HepG2 (cell line): ENCODE results near the gene ETS1.

ENCODE experiments used
- HNRNPK ChIP-seq: fragments of 200-400 bp; formaldehyde crosslinking; IDR thresholded peaks from 2 replicates; pipeline ENCODE4 v1.6.1; 2018; ENCODE audit warnings: low read length, low read depth, moderate library complexity, mild to moderate bottlenecking; ENCODE audit not compliant: poor library complexity, severe bottlenecking
- KAT2B ChIP-seq: fragments of 150-350 bp; IDR thresholded peaks from 2 replicates; pipeline ENCODE4 v1.6.1; 2014; ENCODE audit warnings: low read depth, low read length, borderline replicate concordance
- MXI1 ChIP-seq: IDR thresholded peaks from 3 replicates; pipeline ENCODE4 v1.6.1; 2012; ENCODE audit warnings: low read depth, low read length, inconsistent platforms, borderline replicate concordance
- MYNN ChIP-seq: sonication (generic); formaldehyde crosslinking; IDR thresholded peaks from 2 replicates; pipeline ENCODE4 v1.4.0; 2020; ENCODE audit warnings: mild to moderate bottlenecking, low read depth, missing genetic modification reagents
- TF ChIP-seq, protein P1 (sequence below): sonication (generic); formaldehyde crosslinking; IDR thresholded peaks from 2 replicates; pipeline ENCODE4 v1.8.0; 2022; ENCODE audit warnings: missing genetic modification reagents, low read depth, mild to moderate bottlenecking, borderline replicate concordance
- TF ChIP-seq, protein P2 (sequence below), 2 experiments: IDR thresholded peaks; 2 replicates each; pipeline ENCODE4 v1.6.1; 2011 to 2012; ENCODE audit warnings: low read length in 2 of 2, borderline replicate concordance in 1 of 2, low read depth in 1 of 2, mild to moderate bottlenecking in 1 of 2, moderate library complexity in 1 of 2

DNA sequence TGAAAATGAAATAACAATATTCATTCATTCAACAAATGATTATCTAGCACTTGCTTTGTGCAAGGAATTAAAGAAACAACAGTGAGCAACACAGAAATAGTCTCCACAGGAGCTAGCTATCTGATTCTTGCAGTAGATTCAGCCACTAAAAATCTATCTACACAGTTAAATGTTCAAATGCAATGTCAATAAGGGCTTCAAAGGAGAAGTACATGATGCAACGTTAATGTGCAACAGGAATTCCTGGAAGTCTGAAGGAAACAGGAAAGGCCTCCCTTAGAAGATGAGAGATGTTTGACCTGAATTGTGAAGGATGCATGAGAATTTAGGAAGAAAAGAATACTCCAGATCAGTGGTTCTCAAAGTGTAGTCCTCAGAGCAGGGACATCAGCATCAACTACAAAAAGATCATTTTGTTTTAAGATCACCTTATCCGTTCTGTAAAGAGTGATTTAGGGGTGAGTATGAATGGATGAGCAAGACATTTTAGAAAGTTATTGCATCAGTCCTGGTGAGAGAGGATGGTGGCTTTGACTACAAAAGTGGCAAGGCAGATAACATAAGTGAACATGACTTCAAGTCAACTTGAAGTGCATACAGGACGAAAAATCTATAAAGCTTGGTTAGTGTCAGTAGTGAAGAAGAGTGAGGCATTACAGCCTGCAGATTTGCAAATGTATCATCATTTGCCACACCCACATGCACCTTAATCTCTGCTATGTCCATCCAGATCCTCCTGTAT, 96.0 kb downstream of the ETS1 start:
- TF ChIP-seq, protein P1, sequence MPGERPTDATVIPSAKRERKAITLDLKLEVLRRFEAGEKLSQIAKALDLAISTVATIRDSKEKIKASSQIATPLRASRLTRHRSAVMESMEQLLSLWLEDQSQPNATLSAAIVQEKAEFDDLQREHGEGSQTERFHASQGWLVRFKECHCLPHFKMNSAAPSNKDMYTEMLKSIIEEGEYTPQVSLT (CRISPR knock-in tag), result no peak
- no peak for TF ChIP-seq MXI1
- TF ChIP-seq, protein P2, sequence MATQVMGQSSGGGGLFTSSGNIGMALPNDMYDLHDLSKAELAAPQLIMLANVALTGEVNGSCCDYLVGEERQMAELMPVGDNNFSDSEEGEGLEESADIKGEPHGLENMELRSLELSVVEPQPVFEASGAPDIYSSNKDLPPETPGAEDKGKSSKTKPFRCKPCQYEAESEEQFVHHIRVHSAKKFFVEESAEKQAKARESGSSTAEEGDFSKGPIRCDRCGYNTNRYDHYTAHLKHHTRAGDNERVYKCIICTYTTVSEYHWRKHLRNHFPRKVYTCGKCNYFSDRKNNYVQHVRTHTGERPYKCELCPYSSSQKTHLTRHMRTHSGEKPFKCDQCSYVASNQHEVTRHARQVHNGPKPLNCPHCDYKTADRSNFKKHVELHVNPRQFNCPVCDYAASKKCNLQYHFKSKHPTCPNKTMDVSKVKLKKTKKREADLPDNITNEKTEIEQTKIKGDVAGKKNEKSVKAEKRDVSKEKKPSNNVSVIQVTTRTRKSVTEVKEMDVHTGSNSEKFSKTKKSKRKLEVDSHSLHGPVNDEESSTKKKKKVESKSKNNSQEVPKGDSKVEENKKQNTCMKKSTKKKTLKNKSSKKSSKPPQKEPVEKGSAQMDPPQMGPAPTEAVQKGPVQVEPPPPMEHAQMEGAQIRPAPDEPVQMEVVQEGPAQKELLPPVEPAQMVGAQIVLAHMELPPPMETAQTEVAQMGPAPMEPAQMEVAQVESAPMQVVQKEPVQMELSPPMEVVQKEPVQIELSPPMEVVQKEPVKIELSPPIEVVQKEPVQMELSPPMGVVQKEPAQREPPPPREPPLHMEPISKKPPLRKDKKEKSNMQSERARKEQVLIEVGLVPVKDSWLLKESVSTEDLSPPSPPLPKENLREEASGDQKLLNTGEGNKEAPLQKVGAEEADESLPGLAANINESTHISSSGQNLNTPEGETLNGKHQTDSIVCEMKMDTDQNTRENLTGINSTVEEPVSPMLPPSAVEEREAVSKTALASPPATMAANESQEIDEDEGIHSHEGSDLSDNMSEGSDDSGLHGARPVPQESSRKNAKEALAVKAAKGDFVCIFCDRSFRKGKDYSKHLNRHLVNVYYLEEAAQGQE (IDR thresholded peaks at IDR 0.05; ENCODE audit: borderline replicate concordance in 1 of 2, low read depth in 1 of 2, low read length in 2 of 2), result no peak
- no peak for TF ChIP-seq KAT2B
- no peak for TF ChIP-seq MYNN (CRISPR knock-in tag)
- TF ChIP-seq HNRNPK, result no peak
